A673 (cell line): ENCODE data around the gene COL28A1. TPM values are rescaled to one million over a fixed set of nuclear protein-coding genes. Genes with fewer than 3 reads are reported as not detected.
A peak's percentile ranks its signal among the peaks of the same experiment; 100 is the strongest.

Experiments
- BruUV-seq: library from RNA; stranded (reverse); fragments of 400-500 nt; replicated peaks from 2 replicates; lab custom pipeline; 2021; lab: Mats Ljungman, UMichigan
- CTCF ChIA-PET: fragments of 300-600 bp; sonication (Branson Sonifier 250); formaldehyde crosslinking; loops from one replicate; lab custom pipeline; 2022; ENCODE audit warnings: antibody characterized with exemption; lab: Charles Lee
- POLR2A ChIA-PET: fragments of 300-600 bp; sonication (Branson Sonifier 250); formaldehyde crosslinking; loops from one replicate; lab custom pipeline; 2022; ENCODE audit warnings: antibody characterized with exemption; ENCODE audit not compliant: low non-redundant PET; lab: Charles Lee
- DNase-seq: peaks from one replicate; pipeline ENCODE4 v3.0.0-alpha.2; 2015; ENCODE audit warnings: low spot score
- H3K27ac ChIP-seq: fragments of 200-600 bp; sonication (generic); 2 replicates; pipeline ENCODE4 v1.5.1; 2016; ENCODE audit warnings: mixed run types, low read depth, mild to moderate bottlenecking, mixed read lengths, antibody characterized with exemption, low read length; ENCODE audit not compliant: poor library complexity, severe bottlenecking
- H3K27me3 ChIP-seq: fragments of 200-600 bp; sonication (generic); replicated peaks from 2 replicates; pipeline ENCODE4 v1.6.1; 2017; ENCODE audit warnings: mixed run types, low read depth, mild to moderate bottlenecking, mixed read lengths, antibody characterized with exemption, low read length; ENCODE audit not compliant: insufficient read depth, poor library complexity
- H3K36me3 ChIP-seq: fragments of 200-600 bp; sonication (generic); 2 replicates; pipeline ENCODE4 v1.6.1; 2016; ENCODE audit warnings: mixed run types, mild to moderate bottlenecking, mixed read lengths, antibody characterized with exemption, low read length; ENCODE audit not compliant: insufficient read depth, poor library complexity, severe bottlenecking
- H3K4me1 ChIP-seq: fragments of 200-600 bp; sonication (generic); 2 replicates; pipeline ENCODE4 v1.6.1; 2017; ENCODE audit warnings: mixed run types, mild to moderate bottlenecking, mixed read lengths, antibody characterized with exemption, low read length; ENCODE audit not compliant: insufficient read depth, poor library complexity, severe bottlenecking
- H3K4me3 ChIP-seq: fragments of 200-600 bp; sonication (generic); 2 replicates; pipeline ENCODE4 v1.5.1; 2016; ENCODE audit warnings: low read depth, mixed run types, mild to moderate bottlenecking, mixed read lengths, low read length; ENCODE audit not compliant: poor library complexity, severe bottlenecking
- H3K9me3 ChIP-seq: fragments of 200-600 bp; sonication (generic); 2 replicates; pipeline ENCODE4 v1.6.1; 2016; ENCODE audit warnings: mixed run types, low read depth, mild to moderate bottlenecking, mixed read lengths, antibody characterized with exemption, low read length; ENCODE audit not compliant: poor library complexity, severe bottlenecking
- CTCF ChIP-seq: fragments of 300-800, 200-600 bp; sonication (generic); conservative IDR thresholded peaks from 2 replicates; pipeline ENCODE4 v1.5.1; 2017; ENCODE audit warnings: low read depth, mild to moderate bottlenecking, antibody characterized with exemption, low read length, moderate library complexity, mixed read lengths
- EZH2 ChIP-seq: fragments of 200-600 bp; sonication (generic); IDR thresholded peaks from 2 replicates; pipeline ENCODE4 v1.6.1; 2017; ENCODE audit warnings: borderline replicate concordance, low read depth, mild to moderate bottlenecking, mixed read lengths, antibody characterized with exemption, low read length; ENCODE audit not compliant: poor library complexity, severe bottlenecking
- intact Hi-C: fragments of 100-400 bp; cut with micrococcal nuclease; formaldehyde crosslinking; loops from one replicate; pipeline ENCODE4 v1.10.0; 2022; ENCODE audit not compliant: unreplicated experiment
- total RNA-seq: library from RNA; stranded (reverse); gene quantifications from 2 replicates; pipeline ENCODE4 v1.2.3, GENCODE V29; 2021

COL28A1 gene
- total RNA-seq, 1 experiment from 2014 or later: 0.34 TPM

GRCh38 chr7:7446616-7447015 lies 89.1 kb downstream of the COL28A1 start:
- CTCF ChIA-PET: no interaction called here

GRCh38 chr7:7443806-7444350 lies 91.8 kb downstream of the COL28A1 start:
- ChIA-PET POLR2A (no interaction called here), CTCF (no interaction called here)
- no peak overlapping the region for H3K4me3 ChIP-seq
- no peaks in the 10 kb centered on the region for H3K36me3 ChIP-seq
- TF ChIP-seq EZH2: no peak
- TF ChIP-seq CTCF: no peak
- H3K4me1 ChIP-seq: peaks cover 18% of the 10 kb centered on the region
- peaks cover 16% of the 10 kb centered on the region for H3K9me3 ChIP-seq
- intact Hi-C loops: no loop called here
- no peaks in the 10 kb centered on the region for H3K27me3 ChIP-seq
- BruUV-seq: no TSS peak
- DNase-seq: peak; percentile 86
- peak overlapping the region; percentile 61 for H3K27ac ChIP-seq

More at GRCh38 chr7:7446616-7447015, 89.1 kb downstream of the COL28A1 start:
- BruUV-seq: no TSS peak
- H3K4me3 ChIP-seq: no peak overlapping the region
- peaks cover 18% of the 10 kb centered on the region for H3K4me1 ChIP-seq
- no peaks in the 10 kb centered on the region for H3K36me3 ChIP-seq
- H3K27ac ChIP-seq: no peak overlapping the region
- no peak for TF ChIP-seq CTCF
- TF ChIP-seq EZH2: no peak
- POLR2A ChIA-PET: no interaction called here
- DNase-seq: no peak
- peaks cover 22% of the 10 kb centered on the region for H3K9me3 ChIP-seq
- H3K27me3 ChIP-seq: no peaks in the 10 kb centered on the region
- intact Hi-C loops: no loop called here

- CTCF ChIA-PET: no interaction called here
- POLR2A ChIA-PET: no interaction called here
Observed at GRCh38 chr7:7439564-7439963, 96.1 kb downstream of the COL28A1 start.

More at GRCh38 chr7:7439564-7439963, 96.1 kb downstream of the COL28A1 start:
- intact Hi-C loops: no loop called here
- no peaks in the 10 kb centered on the region for H3K9me3 ChIP-seq
- no peaks in the 10 kb centered on the region for H3K36me3 ChIP-seq
- no peak overlapping the region for H3K4me3 ChIP-seq
- DNase-seq: no peak
- peaks cover 18% of the 10 kb centered on the region for H3K4me1 ChIP-seq
- no TSS peak for BruUV-seq
- TF ChIP-seq EZH2 (no peak), CTCF (no peak)
- H3K27me3 ChIP-seq: no peaks in the 10 kb centered on the region
- H3K27ac ChIP-seq: no peak overlapping the region
